Loucy (cell line): ENCODE measurements around the gene EPHA2.

Experiments used
- H2AFZ ChIP-seq: fragments of 200-600 bp; sonication (generic); 2 replicates; pipeline ENCODE4 v1.6.0; 2016; ENCODE audit warnings: antibody characterized with exemption, mild to moderate bottlenecking, low read length, moderate library complexity
- H3F3A ChIP-seq: fragments of 200-600 bp; 2 replicates; pipeline ENCODE4 v1.6.0; 2016; ENCODE audit warnings: antibody characterized with exemption, low read depth, mild to moderate bottlenecking
- H3K27me3 ChIP-seq: fragments of 200-600 bp; sonication (generic); 2 replicates; pipeline ENCODE4 v1.6.1; 2014; ENCODE audit warnings: low read length, mild to moderate bottlenecking; ENCODE audit not compliant: insufficient read depth, poor library complexity, severe bottlenecking
- H3K36me3 ChIP-seq: fragments of 200-600 bp; sonication (generic); 2 replicates; pipeline ENCODE4 v1.6.1; 2016; ENCODE audit warnings: low read length; ENCODE audit not compliant: insufficient read depth
- H3K4me1 ChIP-seq: fragments of 200-600 bp; sonication (generic); 2 replicates; pipeline ENCODE4 v1.5.1; 2014; ENCODE audit warnings: low read length, mild to moderate bottlenecking; ENCODE audit not compliant: insufficient read depth, poor library complexity, severe bottlenecking
- H3K4me2 ChIP-seq: fragments of 200-600 bp; sonication (generic); 2 replicates; pipeline ENCODE4 v1.6.0; 2014; ENCODE audit warnings: antibody characterized with exemption, low read length, low read depth, mild to moderate bottlenecking; ENCODE audit not compliant: poor library complexity, severe bottlenecking
- H3K4me3 ChIP-seq: fragments of 200-600 bp; sonication (generic); 2 replicates; pipeline ENCODE4 v1.5.1; 2014; ENCODE audit warnings: low read length, mild to moderate bottlenecking, mixed read lengths; ENCODE audit not compliant: poor library complexity, severe bottlenecking
- H3K79me2 ChIP-seq: fragments of 200-600 bp; sonication (generic); 2 replicates; pipeline ENCODE4 v1.6.1; 2014; ENCODE audit warnings: low read length; ENCODE audit not compliant: insufficient read depth
- H3K9ac ChIP-seq: fragments of 200-600 bp; sonication (generic); 2 replicates; pipeline ENCODE4 v1.6.0; 2014; ENCODE audit warnings: mild to moderate bottlenecking, low read depth, low read length, moderate library complexity; ENCODE audit not compliant: poor library complexity, severe bottlenecking
- H3K9me2 ChIP-seq: fragments of 200-600 bp; sonication (generic); replicated peaks from 2 replicates; pipeline ENCODE4 v1.6.1; 2016; ENCODE audit warnings: low read depth, low read length, mixed read lengths
- H3K9me3 ChIP-seq: fragments of 200-600 bp; sonication (generic); 2 replicates; pipeline ENCODE4 v1.6.1; 2014; ENCODE audit warnings: mild to moderate bottlenecking, antibody characterized with exemption, low read length, low read depth; ENCODE audit not compliant: insufficient read depth
- H4K20me1 ChIP-seq: fragments of 200-600 bp; sonication (generic); 2 replicates; pipeline ENCODE4 v1.6.0; 2014; ENCODE audit warnings: antibody characterized with exemption, low read length, mild to moderate bottlenecking; ENCODE audit not compliant: insufficient read depth, poor library complexity, severe bottlenecking
- EZH2phosphoT487 ChIP-seq: fragments of 200-600 bp; IDR thresholded peaks from 2 replicates; pipeline ENCODE4 v1.6.1; 2018; ENCODE audit warnings: antibody characterized with exemption, mild to moderate bottlenecking, moderate library complexity, borderline replicate concordance
- TF ChIP-seq, protein P1 (sequence below): fragments of 200-600 bp; sonication (generic); conservative IDR thresholded peaks from 2 replicates; pipeline ENCODE4 v1.5.1; 2014; ENCODE audit warnings: mild to moderate bottlenecking, antibody characterized with exemption, low read length

Gene EPHA2

DNA sequence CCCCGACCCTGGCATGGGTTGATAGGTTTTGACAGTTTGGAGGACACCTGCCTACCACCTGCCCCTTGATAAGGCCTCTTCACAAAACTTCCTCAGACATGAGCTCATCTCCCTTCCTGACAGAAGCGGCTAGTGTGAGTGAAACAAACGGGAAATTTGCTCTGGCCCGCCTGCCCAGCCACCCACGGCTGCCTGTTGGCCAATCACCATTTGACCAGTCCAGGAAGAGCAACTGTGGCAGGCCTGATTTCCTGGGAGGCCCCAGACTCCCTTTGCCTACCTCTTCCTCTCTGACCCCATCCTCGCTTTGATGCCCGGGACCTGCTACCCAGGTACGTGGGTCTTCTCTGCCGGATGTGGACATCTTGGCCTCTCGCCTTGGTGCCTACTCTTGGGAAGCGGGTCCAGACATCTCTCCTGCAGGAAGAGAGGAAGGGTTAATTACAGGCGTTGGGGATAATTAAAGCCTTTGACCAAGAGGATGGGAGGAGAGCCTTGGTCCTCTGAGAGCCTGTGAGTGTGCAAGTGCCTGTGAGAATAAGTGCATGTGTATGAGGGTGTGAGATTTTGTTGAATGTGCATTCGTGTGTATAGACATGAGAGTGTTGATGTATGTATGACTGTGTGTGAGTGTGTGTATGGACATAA lies 1.1 kb upstream of the EPHA2 start:
- Histone ChIP-seq H3K4me1 (peaks cover 16% of the 10 kb centered on the region), H3F3A (no peaks in the 10 kb centered on the region), H3K36me3 (no peaks in the 10 kb centered on the region), H3K9ac (no peak overlapping the region), H2AFZ (no peak overlapping the region), H3K9me2 (no peaks in the 10 kb centered on the region), H3K27me3 (no peaks in the 10 kb centered on the region), H3K4me3 (no peak overlapping the region), H3K9me3 (no peaks in the 10 kb centered on the region), H3K4me2 (no peak overlapping the region), H4K20me1 (no peaks in the 10 kb centered on the region), H3K79me2 (no peaks in the 10 kb centered on the region)
- no peak for TF ChIP-seq EZH2phosphoT487

GRCh38 chr1:16153999-16154673 lies 1.7 kb downstream of the EPHA2 start:
- Histone ChIP-seq H3K9ac (no peak overlapping the region), H3K4me2 (no peak overlapping the region), H3K4me1 (peaks cover 28% of the 10 kb centered on the region), H4K20me1 (no peaks in the 10 kb centered on the region), H3K27me3 (no peaks in the 10 kb centered on the region), H3K9me3 (no peaks in the 10 kb centered on the region), H2AFZ (no peak overlapping the region), H3F3A (no peaks in the 10 kb centered on the region), H3K4me3 (no peak overlapping the region), H3K9me2 (no peaks in the 10 kb centered on the region), H3K79me2 (no peaks in the 10 kb centered on the region), H3K36me3 (no peaks in the 10 kb centered on the region)
- TF ChIP-seq, protein P1, sequence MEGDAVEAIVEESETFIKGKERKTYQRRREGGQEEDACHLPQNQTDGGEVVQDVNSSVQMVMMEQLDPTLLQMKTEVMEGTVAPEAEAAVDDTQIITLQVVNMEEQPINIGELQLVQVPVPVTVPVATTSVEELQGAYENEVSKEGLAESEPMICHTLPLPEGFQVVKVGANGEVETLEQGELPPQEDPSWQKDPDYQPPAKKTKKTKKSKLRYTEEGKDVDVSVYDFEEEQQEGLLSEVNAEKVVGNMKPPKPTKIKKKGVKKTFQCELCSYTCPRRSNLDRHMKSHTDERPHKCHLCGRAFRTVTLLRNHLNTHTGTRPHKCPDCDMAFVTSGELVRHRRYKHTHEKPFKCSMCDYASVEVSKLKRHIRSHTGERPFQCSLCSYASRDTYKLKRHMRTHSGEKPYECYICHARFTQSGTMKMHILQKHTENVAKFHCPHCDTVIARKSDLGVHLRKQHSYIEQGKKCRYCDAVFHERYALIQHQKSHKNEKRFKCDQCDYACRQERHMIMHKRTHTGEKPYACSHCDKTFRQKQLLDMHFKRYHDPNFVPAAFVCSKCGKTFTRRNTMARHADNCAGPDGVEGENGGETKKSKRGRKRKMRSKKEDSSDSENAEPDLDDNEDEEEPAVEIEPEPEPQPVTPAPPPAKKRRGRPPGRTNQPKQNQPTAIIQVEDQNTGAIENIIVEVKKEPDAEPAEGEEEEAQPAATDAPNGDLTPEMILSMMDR, result no peak

DNA sequence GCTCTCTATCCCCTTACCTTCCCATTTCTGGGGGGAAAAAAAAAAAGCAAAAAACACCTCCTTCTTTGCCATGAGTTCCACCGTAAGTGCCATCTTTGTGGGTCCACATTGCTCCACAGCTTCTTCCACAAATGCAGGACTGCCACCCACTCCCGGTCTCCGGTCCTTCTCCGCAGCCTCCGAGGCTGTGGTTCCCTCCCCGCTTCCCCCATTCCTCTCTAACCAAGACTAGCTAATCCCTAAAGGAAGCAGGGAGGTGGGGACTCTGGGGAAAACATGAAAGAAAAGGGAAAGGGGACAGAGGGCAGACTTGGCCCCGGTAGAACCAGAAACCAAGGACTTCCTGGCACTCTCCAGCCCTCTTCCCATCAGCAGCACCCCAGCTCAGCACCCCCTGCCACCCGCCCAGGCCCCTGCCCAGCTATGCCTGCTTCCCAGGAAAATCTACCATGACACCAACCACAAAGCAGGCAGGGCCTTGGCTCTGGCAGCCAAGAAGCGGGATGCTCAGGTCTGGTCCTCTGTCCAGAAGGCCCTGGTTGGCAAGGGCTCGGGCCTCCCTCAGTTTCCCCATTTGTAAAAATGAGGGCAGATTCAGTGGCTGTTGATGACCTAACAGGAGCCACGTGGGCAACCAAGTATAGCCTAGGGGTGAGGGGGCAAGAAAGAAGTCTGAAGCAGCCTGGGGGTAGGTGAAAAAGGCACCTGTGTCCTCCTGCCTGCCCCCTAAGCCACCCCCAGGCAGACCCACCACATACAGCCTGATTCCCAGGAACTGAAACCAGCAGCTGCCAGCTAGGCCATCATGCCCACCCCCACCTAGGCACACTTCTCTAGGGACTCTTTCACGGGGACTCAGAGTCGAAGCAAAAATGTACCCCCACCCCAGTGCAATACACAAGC lies 2.5 kb downstream of the EPHA2 start:
- no peaks in the 10 kb centered on the region for H3K9me2 ChIP-seq
- H4K20me1 ChIP-seq, result no peaks in the 10 kb centered on the region
- H3K79me2 ChIP-seq, result no peaks in the 10 kb centered on the region
- peaks cover 28% of the 10 kb centered on the region for H3K4me1 ChIP-seq
- H2AFZ ChIP-seq, result no peak overlapping the region
- H3F3A ChIP-seq, result no peaks in the 10 kb centered on the region
- TF ChIP-seq EZH2phosphoT487, result no peak
- TF ChIP-seq, protein P1, result no peak
- no peaks in the 10 kb centered on the region for H3K36me3 ChIP-seq
- peak overlapping the region; percentile 49 for H3K9ac ChIP-seq
- no peak overlapping the region for H3K4me2 ChIP-seq
- no peaks in the 10 kb centered on the region for H3K9me3 ChIP-seq
- H3K27me3 ChIP-seq, result no peaks in the 10 kb centered on the region
- no peak overlapping the region for H3K4me3 ChIP-seq
